Calu3 (cell line): Measurements from ENCODE around the gene GHRH. TPM values are rescaled to one million over a fixed set of nuclear protein-coding genes. Genes with fewer than 3 reads are reported as not detected.

Experiments used
- BruUV-seq: library from RNA; stranded (reverse); fragments of 400-500 nt; replicated peaks from 2 replicates; lab custom pipeline; 2021; lab: Mats Ljungman, UMichigan
- CTCF ChIA-PET: fragments of 300-600 bp; sonication (Branson Sonifier 250); formaldehyde crosslinking; loops from one replicate; lab custom pipeline; 2022; ENCODE audit warnings: antibody characterized with exemption; lab: Charles Lee
- DNase-seq: peaks from one replicate; pipeline ENCODE4 v3.0.0; 2022
- H3K27ac Mint-ChIP-seq: one replicate; pipeline ENCODE4 v1.8.0; 2022; ENCODE audit warnings: mixed read lengths; ENCODE audit not compliant: unreplicated experiment
- H3K27me3 Mint-ChIP-seq: one replicate; pipeline ENCODE4 v1.8.0; 2022; ENCODE audit warnings: mixed read lengths; ENCODE audit not compliant: unreplicated experiment
- H3K36me3 Mint-ChIP-seq: one replicate; pipeline ENCODE4 v1.8.0; 2022; ENCODE audit warnings: mild to moderate bottlenecking, moderate library complexity, mixed read lengths; ENCODE audit not compliant: insufficient read depth, unreplicated experiment
- H3K4me1 Mint-ChIP-seq: one replicate; pipeline ENCODE4 v1.8.0; 2022; ENCODE audit warnings: mild to moderate bottlenecking, low read depth, mixed read lengths; ENCODE audit not compliant: unreplicated experiment
- H3K4me3 Mint-ChIP-seq: one replicate; pipeline ENCODE4 v1.8.0; 2022; ENCODE audit warnings: mild to moderate bottlenecking, low read depth, moderate library complexity, mixed read lengths; ENCODE audit not compliant: unreplicated experiment
- H3K9me3 Mint-ChIP-seq: one replicate; pipeline ENCODE4 v1.8.0; 2022; ENCODE audit warnings: low read depth, mixed read lengths; ENCODE audit not compliant: unreplicated experiment
- intact Hi-C: fragments of 100-400 bp; cut with micrococcal nuclease; formaldehyde crosslinking; loops from one replicate; pipeline ENCODE4 v1.10.0; 2022; ENCODE audit not compliant: unreplicated experiment
- total RNA-seq: library from RNA; stranded (reverse); gene quantifications from 2 replicates; pipeline ENCODE4 v1.2.3, GENCODE V29; 2022
- TF ChIP-seq, protein P1 (sequence below): fragments of 200-600 bp; IDR thresholded peaks from one replicate; pipeline ENCODE4 v1.8.0; 2022; ENCODE audit warnings: antibody characterized with exemption; ENCODE audit not compliant: unreplicated experiment

The GHRH gene
- total RNA-seq, 1 experiment from 2014 or later = not detected

- CTCF ChIA-PET = no interaction called here
- peaks cover 70% of the 10 kb centered on the region for H3K27me3 Mint-ChIP-seq
- H3K27ac Mint-ChIP-seq = no peak overlapping the region
- BruUV-seq = no TSS peak
- no peaks in the 10 kb centered on the region for H3K9me3 Mint-ChIP-seq
- H3K4me1 Mint-ChIP-seq = no peaks in the 10 kb centered on the region
- H3K4me3 Mint-ChIP-seq = no peak overlapping the region
- no peaks in the 10 kb centered on the region for H3K36me3 Mint-ChIP-seq
- DNase-seq = no peak
- TF ChIP-seq, protein P1, sequence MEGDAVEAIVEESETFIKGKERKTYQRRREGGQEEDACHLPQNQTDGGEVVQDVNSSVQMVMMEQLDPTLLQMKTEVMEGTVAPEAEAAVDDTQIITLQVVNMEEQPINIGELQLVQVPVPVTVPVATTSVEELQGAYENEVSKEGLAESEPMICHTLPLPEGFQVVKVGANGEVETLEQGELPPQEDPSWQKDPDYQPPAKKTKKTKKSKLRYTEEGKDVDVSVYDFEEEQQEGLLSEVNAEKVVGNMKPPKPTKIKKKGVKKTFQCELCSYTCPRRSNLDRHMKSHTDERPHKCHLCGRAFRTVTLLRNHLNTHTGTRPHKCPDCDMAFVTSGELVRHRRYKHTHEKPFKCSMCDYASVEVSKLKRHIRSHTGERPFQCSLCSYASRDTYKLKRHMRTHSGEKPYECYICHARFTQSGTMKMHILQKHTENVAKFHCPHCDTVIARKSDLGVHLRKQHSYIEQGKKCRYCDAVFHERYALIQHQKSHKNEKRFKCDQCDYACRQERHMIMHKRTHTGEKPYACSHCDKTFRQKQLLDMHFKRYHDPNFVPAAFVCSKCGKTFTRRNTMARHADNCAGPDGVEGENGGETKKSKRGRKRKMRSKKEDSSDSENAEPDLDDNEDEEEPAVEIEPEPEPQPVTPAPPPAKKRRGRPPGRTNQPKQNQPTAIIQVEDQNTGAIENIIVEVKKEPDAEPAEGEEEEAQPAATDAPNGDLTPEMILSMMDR = no peak
- intact Hi-C loops = no loop called here
Measured at GRCh38 chr20:37260923-37261322, 691 bp downstream of the GHRH start.

- intact Hi-C loops = no loop called here
Measured at GRCh38 chr20:37259865-37260264, 1.7 kb downstream of the GHRH start.

DNA sequence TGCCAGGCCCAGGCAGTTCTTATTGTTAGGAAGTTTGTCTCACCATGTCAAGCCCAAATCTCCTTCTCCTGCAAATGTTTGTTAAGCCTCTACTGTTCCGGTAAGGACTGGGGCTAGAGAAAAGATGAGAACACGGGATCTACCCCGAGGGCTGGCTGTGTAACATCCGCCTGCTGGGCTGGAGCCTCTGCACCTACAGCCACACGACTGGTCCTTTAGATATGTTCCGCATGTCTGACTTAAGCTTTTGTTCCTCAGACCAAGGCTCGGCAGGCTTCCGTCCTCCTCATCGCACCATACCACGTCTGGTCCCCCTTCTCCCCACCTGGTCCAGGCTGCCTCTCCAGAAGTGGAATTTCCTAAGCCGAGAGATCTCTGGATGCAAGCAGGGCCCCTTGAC is 2.6 kb downstream of the GHRH start:
- no peak overlapping the region for H3K4me3 Mint-ChIP-seq
- DNase-seq = no peak
- H3K36me3 Mint-ChIP-seq = no peaks in the 10 kb centered on the region
- CTCF ChIA-PET = no interaction called here
- H3K4me1 Mint-ChIP-seq = no peaks in the 10 kb centered on the region
- no peaks in the 10 kb centered on the region for H3K9me3 Mint-ChIP-seq
- H3K27me3 Mint-ChIP-seq = peaks cover 88% of the 10 kb centered on the region
- intact Hi-C loops = no loop called here
- no TSS peak for BruUV-seq
- TF ChIP-seq, protein P1 = no peak
- no peak overlapping the region for H3K27ac Mint-ChIP-seq

More at GRCh38 chr20:37259865-37260264, 1.7 kb downstream of the GHRH start:
- DNase-seq = no peak
- Mint-ChIP-seq H3K36me3 (no peaks in the 10 kb centered on the region), H3K4me1 (no peaks in the 10 kb centered on the region), H3K4me3 (no peak overlapping the region), H3K27ac (no peak overlapping the region), H3K9me3 (no peaks in the 10 kb centered on the region), H3K27me3 (peaks cover 81% of the 10 kb centered on the region)
- TF ChIP-seq, protein P1 = no peak
- no TSS peak for BruUV-seq
- CTCF ChIA-PET = interaction anchor here (0.8 kb wide), 1 partner anchor 11 kb away, joined by 3 read pairs; no protein-coding TSS in a partner anchor

GRCh38 chr20:37257988-37258387 is 3.6 kb downstream of the GHRH start:
- H3K9me3 Mint-ChIP-seq = no peaks in the 10 kb centered on the region
- TF ChIP-seq, protein P1 = no peak
- H3K27me3 Mint-ChIP-seq = peaks cover 91% of the 10 kb centered on the region
- CTCF ChIA-PET = interaction anchor here (0.7 kb wide), 1 partner anchor 184 kb away, joined by 4 read pairs; no protein-coding TSS in a partner anchor
- no TSS peak for BruUV-seq
- no peak for DNase-seq
- intact Hi-C loops = no loop called here
- no peak overlapping the region for H3K27ac Mint-ChIP-seq
- H3K36me3 Mint-ChIP-seq = no peaks in the 10 kb centered on the region
- no peaks in the 10 kb centered on the region for H3K4me1 Mint-ChIP-seq
- H3K4me3 Mint-ChIP-seq = no peak overlapping the region
